ENCODE results near the gene ALG9.
A peak's percentile ranks its signal among the peaks of the same experiment; 100 is the strongest.

The ALG9 gene

GRCh38 chr11:111834432-111835163, 36.8 kb downstream of the ALG9 start:
- no peak for DNase-seq

GRCh38 chr11:111833524-111833923, 37.9 kb downstream of the ALG9 start:
- no peak for DNase-seq

- no peak for DNase-seq
Observed at GRCh38 chr11:111829185-111829968, 42.0 kb downstream of the ALG9 start.

GRCh38 chr11:111826322-111826950, 44.9 kb downstream of the ALG9 start:
- no peak for DNase-seq

GRCh38 chr11:111823629-111824028, 47.8 kb downstream of the ALG9 start:
- no peak for DNase-seq

GRCh38 chr11:111823131-111823530, 48.2 kb downstream of the ALG9 start:
- no peak for DNase-seq

GRCh38 chr11:111819829-111820237, 51.5 kb downstream of the ALG9 start:
- no peak for DNase-seq

GRCh38 chr11:111819161-111819828, 52.1 kb downstream of the ALG9 start:
- no peak for DNase-seq

GRCh38 chr11:111815489-111815888, 55.9 kb downstream of the ALG9 start:
- DNase-seq = no peak

- no peak for DNase-seq
Observed at GRCh38 chr11:111814557-111815320, 56.6 kb downstream of the ALG9 start.

- DNase-seq = no peak
Observed at GRCh38 chr11:111814106-111814505, 57.3 kb downstream of the ALG9 start.

- DNase-seq = no peak
Observed at GRCh38 chr11:111812211-111812610, 59.2 kb downstream of the ALG9 start.

GRCh38 chr11:111811445-111811844, 59.9 kb downstream of the ALG9 start:
- DNase-seq = no peak

GRCh38 chr11:111808834-111809233, 62.5 kb downstream of the ALG9 start:
- no peak for DNase-seq

GRCh38 chr11:111808063-111808588, 63.3 kb downstream of the ALG9 start:
- DNase-seq = no peak

GRCh38 chr11:111807076-111807475, 64.3 kb downstream of the ALG9 start:
- DNase-seq = no peak

GRCh38 chr11:111801135-111801534, 70.2 kb downstream of the ALG9 start:
- no peak for DNase-seq

GRCh38 chr11:111798279-111798678, 73.1 kb downstream of the ALG9 start:
- no peak for DNase-seq

GRCh38 chr11:111797145-111797581, 74.2 kb downstream of the ALG9 start:
- DNase-seq = peak; percentile 7

- DNase-seq = no peak
Observed at GRCh38 chr11:111796696-111797095, 74.7 kb downstream of the ALG9 start.

GRCh38 chr11:111795334-111795985, 75.9 kb downstream of the ALG9 start:
- DNase-seq = no peak

- no peak for DNase-seq
Observed at GRCh38 chr11:111793863-111794262, 77.5 kb downstream of the ALG9 start.

Measured in NCI-H1105 treated with DMSO at 0.1 percent for 48 hours (cell line).